ENCODE results near the gene DR1.
A peak's percentile ranks its signal among the peaks of the same experiment; 100 is the strongest.
"Not testable (repeated sequence)": the region's sequence is repeated elsewhere in the genome, so short reads cannot be mapped to it uniquely, and the experiment has no call there.

DR1 gene

DNA sequence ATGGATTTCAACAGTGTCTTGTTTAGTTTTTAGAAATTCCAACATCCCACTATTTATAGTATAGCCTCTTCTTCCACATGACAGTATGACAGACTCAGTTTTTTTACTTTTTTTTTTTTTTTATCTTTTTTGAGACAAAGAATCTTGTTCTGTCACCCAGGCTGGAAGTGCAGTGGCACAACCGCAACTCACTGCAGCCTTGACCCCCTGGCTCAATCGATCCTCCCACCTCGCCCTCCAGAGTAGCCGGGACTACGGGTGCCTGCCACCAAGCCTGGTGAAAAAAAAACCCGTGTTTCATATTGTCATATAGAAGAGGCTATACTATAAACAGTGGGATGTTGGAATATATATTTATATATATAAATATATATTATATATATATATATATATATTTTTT, 1.2 kb upstream of the DR1 start:
- DNase-seq, result no peak

DNA sequence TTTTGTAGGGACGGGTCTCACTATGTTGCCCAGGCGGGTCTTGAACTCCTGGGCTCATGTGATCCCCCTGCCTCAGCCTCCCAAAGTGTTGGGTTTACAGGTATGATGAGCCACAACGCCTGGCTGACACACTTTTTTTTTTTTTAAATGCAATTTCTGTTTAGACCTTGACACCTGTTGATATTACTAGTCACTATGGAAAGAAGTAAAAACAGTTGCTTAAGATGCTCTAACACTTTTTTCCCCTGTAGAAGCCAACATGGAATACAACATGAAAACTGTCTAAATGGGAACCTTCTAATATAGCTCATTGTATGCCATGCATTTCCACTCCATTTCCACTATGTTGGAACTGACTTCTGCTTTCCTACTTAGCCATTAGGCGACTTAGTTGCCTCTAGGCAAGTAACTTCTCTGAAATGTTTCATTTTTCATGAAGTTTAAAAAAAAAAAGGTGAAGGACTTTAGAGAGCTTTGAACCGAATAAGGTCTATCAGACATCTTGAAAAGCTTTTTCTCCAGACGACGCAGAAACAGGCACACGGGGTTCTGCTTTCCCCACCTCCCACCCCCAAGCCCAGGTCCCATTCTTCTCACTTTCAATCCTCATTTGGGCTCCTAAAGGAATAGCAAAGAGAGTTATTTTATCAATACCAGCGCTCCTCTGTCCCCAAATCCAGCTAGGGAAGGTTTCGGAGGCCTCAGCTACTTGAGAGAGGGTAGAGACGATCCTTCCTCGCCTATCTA, 648 bp upstream of the DR1 start:
- DNase-seq, result peak; percentile 85

- peak; percentile 43 for DNase-seq
Observed at GRCh38 chr1:93346421-93346993, 800 bp downstream of the DR1 start.

DNA sequence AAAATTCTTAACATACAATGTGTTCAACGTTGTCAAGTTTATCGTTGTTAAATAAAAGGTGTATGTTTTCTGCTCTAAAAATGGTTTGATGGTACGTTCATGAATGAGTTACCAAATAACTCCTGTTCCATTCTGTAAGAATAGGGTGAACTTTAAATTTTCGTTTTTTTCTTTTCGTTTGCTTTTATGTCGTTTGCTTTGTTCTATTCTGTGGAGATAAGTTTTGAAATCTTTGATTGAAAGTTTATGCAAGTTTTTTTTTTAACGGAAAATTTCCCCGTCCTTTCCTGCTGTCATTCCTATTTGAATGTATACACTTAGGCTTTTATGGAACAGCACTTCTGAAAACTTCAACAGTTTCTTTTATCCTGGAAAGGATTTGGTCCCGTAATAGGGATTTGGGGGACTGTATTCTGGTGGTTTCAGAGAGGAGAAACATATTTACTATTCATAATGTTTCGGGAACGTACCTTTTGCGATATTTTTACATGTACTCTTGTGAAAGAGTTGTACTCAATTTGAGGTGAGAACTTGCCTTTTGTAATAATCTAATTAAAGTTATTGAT, 1.7 kb downstream of the DR1 start:
- no peak for DNase-seq

GRCh38 chr1:93348104-93348728, 2.5 kb downstream of the DR1 start:
- no peak for DNase-seq

DNA sequence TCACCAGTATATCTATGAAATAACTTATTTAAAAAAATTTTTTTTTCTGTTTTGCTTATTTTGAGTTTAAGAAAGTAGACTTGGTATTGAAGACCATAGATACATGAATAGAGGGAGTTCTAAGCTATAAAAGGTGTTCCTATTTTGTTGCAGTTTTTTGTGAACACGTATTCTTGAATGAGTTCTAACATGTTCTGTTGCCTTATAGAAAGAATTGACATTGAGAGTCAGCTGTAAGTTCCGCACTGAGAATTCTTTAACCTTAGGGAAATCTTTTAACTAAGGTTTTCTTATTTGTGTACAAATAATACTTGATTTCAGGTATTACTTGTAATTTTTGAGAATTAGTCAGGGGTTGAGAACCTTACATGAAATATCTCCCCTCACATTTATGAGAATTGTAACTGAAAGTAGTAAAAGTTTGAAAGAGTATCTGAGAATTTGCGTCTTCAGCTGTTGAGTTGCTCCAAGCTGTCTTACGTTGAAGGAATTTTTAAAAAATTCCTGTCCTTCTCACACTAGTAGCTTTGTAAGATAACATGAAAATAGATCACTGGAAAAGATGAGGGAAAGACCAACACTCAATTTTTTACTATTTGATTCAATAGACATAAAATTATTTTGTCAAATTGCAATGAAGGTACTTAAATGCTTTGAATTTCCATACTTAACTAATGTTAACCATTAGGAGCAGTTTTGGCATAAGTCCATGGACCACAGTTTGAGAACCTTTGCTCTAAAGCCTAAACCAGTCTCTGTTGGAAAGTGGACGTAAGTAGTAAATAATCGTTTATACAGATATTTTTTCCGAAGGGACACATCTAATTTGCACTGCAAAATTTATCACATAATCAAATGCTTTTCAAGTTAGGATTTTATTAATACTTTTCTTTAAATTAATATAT, 3.8 kb downstream of the DR1 start:
- no peak for DNase-seq

DNA sequence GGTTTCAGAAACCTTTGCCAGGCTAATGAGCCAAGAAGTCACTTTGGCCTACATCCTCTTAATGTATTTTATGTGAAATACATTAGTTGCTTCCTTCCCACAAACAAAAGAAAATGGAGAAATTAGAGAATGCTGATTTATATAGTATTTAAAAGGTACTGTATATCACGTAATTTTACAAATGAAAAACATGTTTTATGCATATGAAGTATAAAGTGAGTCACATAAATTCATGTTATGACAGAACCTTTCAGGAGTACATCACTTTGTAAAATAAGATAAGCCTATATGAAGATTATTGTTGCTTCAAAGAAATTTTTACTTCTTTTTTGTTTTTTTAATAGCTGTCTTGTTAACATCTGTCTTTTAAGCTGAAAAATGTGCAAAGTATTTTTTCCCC, 4.6 kb downstream of the DR1 start:
- no peak for DNase-seq

- DNase-seq, result no peak
Observed at GRCh38 chr1:93350875-93351274, 5.2 kb downstream of the DR1 start.

- not testable (repeated sequence) for DNase-seq
Observed at GRCh38 chr1:93351346-93351745, 5.6 kb downstream of the DR1 start.

DNA sequence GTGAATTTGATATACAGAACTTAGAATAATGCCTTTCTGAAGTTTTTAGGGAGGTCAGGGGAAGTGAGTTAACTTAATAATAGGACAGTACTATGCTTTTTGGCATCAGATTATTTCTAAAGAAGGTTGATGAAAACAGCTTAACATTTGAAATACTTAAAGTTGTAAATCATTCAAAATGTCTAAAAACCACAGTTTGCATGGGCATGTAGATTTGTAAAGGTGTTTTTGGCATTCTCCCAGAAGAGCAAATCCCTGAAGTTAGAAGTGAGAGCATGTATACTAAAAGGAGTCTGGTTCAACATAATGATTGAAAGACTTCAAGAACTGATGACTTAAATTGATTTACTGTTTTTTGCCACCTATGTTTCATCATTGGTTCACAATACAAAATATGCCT, 6.7 kb downstream of the DR1 start:
- DNase-seq, result no peak

- no peak for DNase-seq
Observed at GRCh38 chr1:93353286-93353685, 7.6 kb downstream of the DR1 start.

GRCh38 chr1:93354749-93355148, 9.0 kb downstream of the DR1 start:
- DNase-seq, result no peak

DNA sequence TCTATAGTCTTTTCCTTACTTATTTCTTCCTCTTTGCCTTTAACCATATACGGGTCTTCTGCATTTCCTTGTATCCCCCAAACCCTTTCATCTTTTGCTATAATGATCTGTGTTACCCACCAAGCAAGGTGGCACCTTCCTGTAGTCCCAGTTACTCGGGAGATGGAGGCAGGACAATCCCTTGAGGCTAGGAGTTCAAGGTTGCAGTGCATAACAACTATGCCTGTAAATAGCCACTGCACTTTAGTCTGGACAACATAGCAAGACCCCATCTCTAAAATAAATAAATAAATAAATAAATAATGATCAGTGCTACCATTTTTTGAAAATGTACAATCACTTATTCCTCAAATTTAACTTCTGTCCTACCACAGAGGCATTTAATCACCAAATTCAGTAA, 11.5 kb downstream of the DR1 start:
- DNase-seq, result no peak

- DNase-seq, result no peak
Observed at GRCh38 chr1:93358293-93358692, 12.6 kb downstream of the DR1 start.

DNA sequence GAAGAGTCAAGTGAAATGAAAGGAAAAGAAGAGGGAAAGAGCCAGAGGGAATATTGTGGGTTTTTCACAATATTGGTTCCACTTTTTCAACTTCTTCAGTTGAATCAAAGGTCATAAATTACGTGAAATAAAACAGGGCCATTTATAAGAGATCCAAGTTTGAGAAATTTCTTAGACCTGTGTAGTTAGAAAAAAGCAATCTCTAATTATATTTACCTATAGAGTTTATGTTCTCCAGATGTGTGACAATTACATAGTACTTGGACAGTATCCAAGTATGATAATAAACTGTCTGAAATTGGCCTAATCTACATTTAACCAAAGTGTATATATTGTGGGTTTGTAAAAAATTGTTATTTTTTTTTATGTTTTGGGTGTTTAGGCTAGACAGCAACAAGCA, 14.4 kb downstream of the DR1 start:
- DNase-seq, result no peak

DNA sequence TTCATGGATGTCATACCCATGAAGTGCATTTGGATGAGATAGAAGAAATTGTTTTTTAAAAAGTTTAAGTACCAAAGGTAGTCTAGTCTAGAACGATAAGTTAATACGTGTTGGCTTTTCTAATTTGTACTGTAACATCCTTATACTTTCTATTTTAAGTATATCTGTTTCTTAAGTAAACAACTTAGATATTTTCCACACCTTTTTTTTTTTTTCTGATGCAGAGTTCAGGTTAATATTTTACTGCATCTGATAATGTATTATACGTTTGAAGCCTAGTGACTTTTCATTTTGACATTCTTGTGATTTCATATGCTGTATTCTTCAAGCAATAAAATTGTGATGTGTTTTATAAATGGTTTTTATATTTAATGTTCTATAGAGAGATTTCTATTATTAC, 16.5 kb downstream of the DR1 start:
- no peak for DNase-seq

DNA sequence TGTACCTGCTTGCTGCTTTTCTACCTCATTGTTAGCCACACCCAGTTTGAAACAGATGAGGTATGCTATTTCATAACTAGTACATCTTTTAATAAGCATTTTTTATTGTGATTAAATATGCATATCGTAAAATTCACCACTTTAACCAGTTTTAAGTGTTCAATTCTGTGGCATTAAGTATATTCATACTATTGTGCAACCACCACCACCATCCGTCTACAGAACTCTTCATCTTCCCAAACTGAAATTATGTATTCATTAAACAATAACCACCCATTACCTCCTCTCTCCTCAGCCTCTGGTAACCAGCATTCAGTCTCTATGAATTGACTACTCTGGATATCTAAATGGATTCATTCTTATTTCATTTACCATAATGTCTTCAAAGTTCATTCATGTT, 20.1 kb downstream of the DR1 start:
- DNase-seq, result no peak

DNA sequence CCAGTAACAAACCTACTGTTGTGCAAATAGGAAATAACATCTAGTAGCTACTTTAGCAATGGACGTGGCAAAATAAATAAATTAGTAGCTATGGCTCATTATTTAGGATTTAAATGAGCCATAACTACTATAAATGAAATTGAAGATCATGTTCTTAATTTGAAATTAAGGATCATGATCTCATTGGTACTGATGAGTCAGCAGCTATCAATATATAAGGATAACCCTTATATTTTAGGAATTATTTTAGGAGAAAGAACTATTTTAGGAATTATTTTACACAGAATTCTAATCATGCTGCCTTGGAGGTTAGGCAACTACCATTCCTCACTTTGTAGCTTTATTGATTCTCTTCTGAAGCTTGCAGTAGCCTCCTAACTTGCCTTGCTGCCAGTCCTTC, 24.0 kb downstream of the DR1 start:
- no peak for DNase-seq

DNA sequence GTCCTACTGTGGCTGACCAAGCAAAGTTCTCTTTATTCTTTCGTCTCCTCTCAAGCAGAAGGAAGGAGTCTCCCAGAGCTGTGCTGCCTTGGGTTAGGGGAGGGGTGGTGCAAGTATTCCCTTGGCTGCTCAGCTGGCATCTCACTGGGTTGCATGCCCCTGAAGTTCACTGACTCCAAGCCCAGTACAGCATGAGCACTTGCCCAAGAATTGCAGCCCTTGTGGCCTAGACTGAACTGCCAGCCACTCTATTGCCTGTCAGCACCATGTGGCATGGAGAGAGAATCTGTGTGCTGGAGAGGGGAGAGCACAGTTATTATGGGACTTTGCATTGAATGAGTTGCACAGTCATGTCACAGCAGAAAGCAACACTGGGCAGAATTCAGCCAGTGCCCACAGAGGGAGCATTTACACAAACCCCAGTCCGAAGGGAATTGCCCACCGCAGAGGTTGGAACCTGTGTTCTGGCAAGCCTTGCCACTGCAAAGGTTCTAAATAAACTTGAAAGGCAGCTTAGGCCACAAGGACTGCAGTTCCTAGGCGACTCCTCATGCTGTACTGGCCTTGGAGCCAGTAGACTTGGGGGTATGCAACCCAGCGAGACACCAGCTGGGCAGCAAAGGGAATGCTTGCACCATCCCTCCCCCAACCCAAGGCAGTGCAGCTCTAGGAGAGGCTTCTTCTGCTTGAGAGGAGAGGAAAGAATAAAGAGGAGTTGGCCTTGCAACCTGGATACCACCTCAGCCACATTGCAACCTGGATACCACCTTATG, 28.8 kb downstream of the DR1 start:
- no peak for DNase-seq

GRCh38 chr1:93384656-93385055, 38.9 kb downstream of the DR1 start:
- no peak for DNase-seq

DNA sequence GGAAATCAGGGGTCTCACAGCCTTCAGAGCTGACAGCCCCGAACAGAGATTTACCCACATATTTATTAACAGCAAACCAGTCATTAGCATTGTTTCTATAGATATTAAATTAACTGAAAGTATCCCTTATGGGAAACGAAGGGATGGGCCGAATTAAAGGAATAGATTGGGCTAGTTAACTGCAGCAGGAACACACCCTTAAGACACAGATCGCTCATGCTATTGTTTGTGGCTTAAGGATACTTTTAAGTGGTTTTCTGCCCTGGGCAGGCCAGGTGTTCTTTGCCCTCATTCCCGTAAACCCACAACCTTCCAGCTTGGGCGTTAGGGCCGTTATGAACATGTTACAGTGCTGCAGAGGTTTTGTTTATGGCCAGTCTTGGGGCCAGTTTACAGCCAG, 40.6 kb downstream of the DR1 start:
- DNase-seq, result not testable (repeated sequence)

- DNase-seq, result no peak
Observed at GRCh38 chr1:93394514-93394913, 48.8 kb downstream of the DR1 start.
